ENCODE results near the gene KLK8. TPM values are rescaled to one million over a fixed set of nuclear protein-coding genes. Genes with fewer than 3 reads are reported as not detected.
A peak's percentile ranks its signal among the peaks of the same experiment; 100 is the strongest.

Gene KLK8
- total RNA-seq (not detected), polyA plus RNA-seq (not detected)

GRCh38 chr19:51001515-51001914 is at the start of gene KLK8:
Gene KLK8, minus strand, starts transcription at chr19:51001604. Its CDS starts 437 bp downstream, at chr19:51001167.
- no peaks in the 10 kb centered on the region for H3K36me3 ChIP-seq (ENCODE audit: insufficient read depth, low read length)
- Mint-ChIP-seq H3K27ac (no peak within 1 kb of the TSS), H3K36me3 (no peaks in the 10 kb centered on the region), H3K9me3 (no peaks in the 10 kb centered on the region), H3K4me1 (no peaks in the 10 kb centered on the region), H3K4me3 (no peak within 1 kb of the TSS), H3K27me3 (peaks cover 15 to 27% of the 10 kb centered on the region in 2 donors)
- no peaks in the 10 kb centered on the region for H3K9me3 ChIP-seq (ENCODE audit: control insufficient read depth in 1 of 2, low read length in 2 of 2)
- H3K4me3 ChIP-seq (ENCODE audit: low read length in 2 of 2), result no peak within 1 kb of the TSS
- H3K27ac ChIP-seq (ENCODE audit: low read depth, low read length), result no peak within 1 kb of the TSS
- no peaks in the 10 kb centered on the region for H3K4me1 ChIP-seq (ENCODE audit: insufficient read depth, low read length)
- POLR2A ChIA-PET (ENCODE audit: partially characterized antibody), result no interaction called here
- intact Hi-C loops (cut with micrococcal nuclease), result no loop called here
- DNase-seq, result no peak
- no peaks in the 10 kb centered on the region for H3K27me3 ChIP-seq (ENCODE audit: insufficient read depth, low read length)
- CTCF ChIA-PET (ENCODE audit: partially characterized antibody), result no interaction called here

GRCh38 chr19:51047031-51047335 is 45.6 kb upstream of the KLK8 start:
- Histone ChIP-seq H3K27me3 (ENCODE audit: insufficient read depth, low read length) (no peaks in the 10 kb centered on the region), H3K27ac (ENCODE audit: low read depth, low read length) (no peak overlapping the region), H3K36me3 (ENCODE audit: insufficient read depth, low read length) (no peaks in the 10 kb centered on the region), H3K4me1 (ENCODE audit: insufficient read depth, low read length) (no peaks in the 10 kb centered on the region), H3K9me3 (ENCODE audit: control insufficient read depth in 1 of 2, low read length in 2 of 2) (no peaks in the 10 kb centered on the region), H3K4me3 (ENCODE audit: low read length in 2 of 2) (no peak overlapping the region)
- Mint-ChIP-seq H3K27me3 (peaks cover 11 to 20% of the 10 kb centered on the region in 2 donors), H3K4me3 (no peak overlapping the region), H3K9me3 (peaks cover 0 to 11% (median 8%) of the 10 kb centered on the region in 8 donors), H3K27ac (no peak overlapping the region), H3K4me1 (no peaks in the 10 kb centered on the region), H3K36me3 (no peaks in the 10 kb centered on the region)
- DNase-seq, result no peak
- intact Hi-C loops (cut with micrococcal nuclease), result no loop called here
- CTCF ChIA-PET (ENCODE audit: partially characterized antibody), result no interaction called here
- POLR2A ChIA-PET (ENCODE audit: partially characterized antibody), result no interaction called here

- H3K27ac ChIP-seq (ENCODE audit: low read depth, low read length), result no peak overlapping the region
- H3K27me3 Mint-ChIP-seq, result peaks cover 11 to 12% of the 10 kb centered on the region in 2 donors
- H3K4me3 ChIP-seq (ENCODE audit: low read length in 2 of 2), result no peak overlapping the region
- no peaks in the 10 kb centered on the region for H3K9me3 ChIP-seq (ENCODE audit: control insufficient read depth in 1 of 2, low read length in 2 of 2)
- H3K27ac Mint-ChIP-seq, result no peak overlapping the region
- no peaks in the 10 kb centered on the region for H3K4me1 Mint-ChIP-seq
- ChIA-PET POLR2A (ENCODE audit: partially characterized antibody) (no interaction called here), CTCF (ENCODE audit: partially characterized antibody) (no interaction called here)
- no peak for DNase-seq
- H3K4me1 ChIP-seq (ENCODE audit: insufficient read depth, low read length), result no peaks in the 10 kb centered on the region
- peaks cover 0 to 4% (median 3%) of the 10 kb centered on the region in 8 donors for H3K9me3 Mint-ChIP-seq
- no peaks in the 10 kb centered on the region for H3K27me3 ChIP-seq (ENCODE audit: insufficient read depth, low read length)
- intact Hi-C loops (cut with micrococcal nuclease), result no loop called here
- H3K36me3 ChIP-seq (ENCODE audit: insufficient read depth, low read length), result no peaks in the 10 kb centered on the region
- H3K4me3 Mint-ChIP-seq, result no peak overlapping the region
- no peaks in the 10 kb centered on the region for H3K36me3 Mint-ChIP-seq
Measured at GRCh38 chr19:51044327-51044726, 42.9 kb upstream of the KLK8 start.

- no peaks in the 10 kb centered on the region for H3K9me3 Mint-ChIP-seq
- Histone ChIP-seq H3K27ac (ENCODE audit: low read depth, low read length) (no peak overlapping the region), H3K36me3 (ENCODE audit: insufficient read depth, low read length) (no peaks in the 10 kb centered on the region), H3K27me3 (ENCODE audit: insufficient read depth, low read length) (no peaks in the 10 kb centered on the region), H3K4me1 (ENCODE audit: insufficient read depth, low read length) (no peaks in the 10 kb centered on the region), H3K9me3 (ENCODE audit: control insufficient read depth in 1 of 2, low read length in 2 of 2) (no peaks in the 10 kb centered on the region), H3K4me3 (ENCODE audit: low read length in 2 of 2) (no peak overlapping the region)
- no peak overlapping the region for H3K4me3 Mint-ChIP-seq
- POLR2A ChIA-PET (ENCODE audit: partially characterized antibody), result no interaction called here
- no peaks in the 10 kb centered on the region for H3K4me1 Mint-ChIP-seq
- intact Hi-C loops (cut with micrococcal nuclease), result no loop called here
- H3K36me3 Mint-ChIP-seq, result no peaks in the 10 kb centered on the region
- CTCF ChIA-PET (ENCODE audit: partially characterized antibody), result no interaction called here
- DNase-seq, result no peak
- H3K27me3 Mint-ChIP-seq, result peaks cover 5 to 6% of the 10 kb centered on the region in 2 donors
- H3K27ac Mint-ChIP-seq, result peak overlapping the region in 1 of 7 donors; percentile 81
Measured at GRCh38 chr19:51043497-51043896, 42.1 kb upstream of the KLK8 start.

GRCh38 chr19:51040151-51040550 is 38.7 kb upstream of the KLK8 start:
- no peaks in the 10 kb centered on the region for H3K4me1 Mint-ChIP-seq
- Histone ChIP-seq H3K4me1 (ENCODE audit: insufficient read depth, low read length) (no peaks in the 10 kb centered on the region), H3K4me3 (ENCODE audit: low read length in 2 of 2) (no peak overlapping the region), H3K27me3 (ENCODE audit: insufficient read depth, low read length) (no peaks in the 10 kb centered on the region), H3K9me3 (ENCODE audit: control insufficient read depth in 1 of 2, low read length in 2 of 2) (no peaks in the 10 kb centered on the region), H3K36me3 (ENCODE audit: insufficient read depth, low read length) (no peaks in the 10 kb centered on the region), H3K27ac (ENCODE audit: low read depth, low read length) (no peak overlapping the region)
- H3K4me3 Mint-ChIP-seq, result no peak overlapping the region
- no peak for DNase-seq
- H3K9me3 Mint-ChIP-seq, result no peaks in the 10 kb centered on the region
- intact Hi-C loops (cut with micrococcal nuclease), result no loop called here
- CTCF ChIA-PET (ENCODE audit: partially characterized antibody), result interaction anchor here (1.1 to 1.5 kb wide), 2 partner anchors 19 to 57 kb away, joined by 3 read pairs; no protein-coding TSS in a partner anchor
- no peaks in the 10 kb centered on the region for H3K27me3 Mint-ChIP-seq
- POLR2A ChIA-PET (ENCODE audit: partially characterized antibody), result no interaction called here
- no peak overlapping the region for H3K27ac Mint-ChIP-seq
- no peaks in the 10 kb centered on the region for H3K36me3 Mint-ChIP-seq

- ChIA-PET POLR2A (ENCODE audit: partially characterized antibody) (no interaction called here), CTCF (ENCODE audit: partially characterized antibody) (no interaction called here)
- Histone ChIP-seq H3K27me3 (ENCODE audit: insufficient read depth, low read length) (no peaks in the 10 kb centered on the region), H3K9me3 (ENCODE audit: control insufficient read depth in 1 of 2, low read length in 2 of 2) (no peaks in the 10 kb centered on the region), H3K27ac (ENCODE audit: low read depth, low read length) (no peak overlapping the region), H3K4me1 (ENCODE audit: insufficient read depth, low read length) (no peaks in the 10 kb centered on the region), H3K4me3 (ENCODE audit: low read length in 2 of 2) (no peak overlapping the region), H3K36me3 (ENCODE audit: insufficient read depth, low read length) (no peaks in the 10 kb centered on the region)
- intact Hi-C loops (cut with micrococcal nuclease), result no loop called here
- Mint-ChIP-seq H3K27ac (no peak overlapping the region), H3K4me1 (no peaks in the 10 kb centered on the region), H3K9me3 (no peaks in the 10 kb centered on the region), H3K36me3 (no peaks in the 10 kb centered on the region), H3K27me3 (peaks cover 9% of the 10 kb centered on the region in 2 donors), H3K4me3 (no peak overlapping the region)
- no peak for DNase-seq
Measured at GRCh38 chr19:51036519-51036918, 35.1 kb upstream of the KLK8 start.

- ChIA-PET CTCF (ENCODE audit: partially characterized antibody) (no interaction called here), POLR2A (ENCODE audit: partially characterized antibody) (no interaction called here)
- no peaks in the 10 kb centered on the region for H3K4me1 Mint-ChIP-seq
- H3K27ac ChIP-seq (ENCODE audit: low read depth, low read length), result no peak within 1 kb of the TSS
- H3K9me3 Mint-ChIP-seq, result peaks cover 0 to 3% (median 0%) of the 10 kb centered on the region in 8 donors
- no peaks in the 10 kb centered on the region for H3K36me3 ChIP-seq (ENCODE audit: insufficient read depth, low read length)
- intact Hi-C loops (cut with micrococcal nuclease), result no loop called here
- no peaks in the 10 kb centered on the region for H3K4me1 ChIP-seq (ENCODE audit: insufficient read depth, low read length)
- peak within 1 kb of the TSS in 2 of 7 donors; percentile 29 to 44 for H3K27ac Mint-ChIP-seq
- DNase-seq, result no peak
- no peaks in the 10 kb centered on the region for H3K27me3 ChIP-seq (ENCODE audit: insufficient read depth, low read length)
- no peaks in the 10 kb centered on the region for H3K9me3 ChIP-seq (ENCODE audit: control insufficient read depth in 1 of 2, low read length in 2 of 2)
- peaks cover 16 to 19% of the 10 kb centered on the region in 2 donors for H3K27me3 Mint-ChIP-seq
- no peaks in the 10 kb centered on the region for H3K36me3 Mint-ChIP-seq
- no peak within 1 kb of the TSS for H3K4me3 ChIP-seq (ENCODE audit: low read length in 2 of 2)
- H3K4me3 Mint-ChIP-seq, result no peak within 1 kb of the TSS
Measured at GRCh38 chr19:51034704-51035103, 33.3 kb upstream of the KLK8 start, which contains the start of gene KLK12. Gene KLK12, minus strand, starts transcription at chr19:51035002. Its CDS starts 381 bp downstream, at chr19:51034621.

GRCh38 chr19:51031880-51032225 is 30.4 kb upstream of the KLK8 start:
- Mint-ChIP-seq H3K4me1 (peaks cover 0 to under 1% (median 0%) of the 10 kb centered on the region in 4 donors), H3K27ac (no peak overlapping the region), H3K4me3 (no peak overlapping the region), H3K36me3 (no peaks in the 10 kb centered on the region), H3K9me3 (peaks cover 0 to 3% (median 0%) of the 10 kb centered on the region in 8 donors), H3K27me3 (peaks cover 20 to 28% of the 10 kb centered on the region in 2 donors)
- POLR2A ChIA-PET (ENCODE audit: partially characterized antibody), result no interaction called here
- no peaks in the 10 kb centered on the region for H3K4me1 ChIP-seq (ENCODE audit: insufficient read depth, low read length)
- DNase-seq, result no peak
- H3K4me3 ChIP-seq (ENCODE audit: low read length in 2 of 2), result no peak overlapping the region
- intact Hi-C loops (cut with micrococcal nuclease), result no loop called here
- CTCF ChIA-PET (ENCODE audit: partially characterized antibody), result no interaction called here
- no peaks in the 10 kb centered on the region for H3K9me3 ChIP-seq (ENCODE audit: control insufficient read depth in 1 of 2, low read length in 2 of 2)
- H3K36me3 ChIP-seq (ENCODE audit: insufficient read depth, low read length), result no peaks in the 10 kb centered on the region
- no peak overlapping the region for H3K27ac ChIP-seq (ENCODE audit: low read depth, low read length)
- no peaks in the 10 kb centered on the region for H3K27me3 ChIP-seq (ENCODE audit: insufficient read depth, low read length)

All from CD4-positive, alpha-beta memory T cell (primary cell).